ENCODE data around the gene MBLAC2.

MBLAC2 gene

DNA sequence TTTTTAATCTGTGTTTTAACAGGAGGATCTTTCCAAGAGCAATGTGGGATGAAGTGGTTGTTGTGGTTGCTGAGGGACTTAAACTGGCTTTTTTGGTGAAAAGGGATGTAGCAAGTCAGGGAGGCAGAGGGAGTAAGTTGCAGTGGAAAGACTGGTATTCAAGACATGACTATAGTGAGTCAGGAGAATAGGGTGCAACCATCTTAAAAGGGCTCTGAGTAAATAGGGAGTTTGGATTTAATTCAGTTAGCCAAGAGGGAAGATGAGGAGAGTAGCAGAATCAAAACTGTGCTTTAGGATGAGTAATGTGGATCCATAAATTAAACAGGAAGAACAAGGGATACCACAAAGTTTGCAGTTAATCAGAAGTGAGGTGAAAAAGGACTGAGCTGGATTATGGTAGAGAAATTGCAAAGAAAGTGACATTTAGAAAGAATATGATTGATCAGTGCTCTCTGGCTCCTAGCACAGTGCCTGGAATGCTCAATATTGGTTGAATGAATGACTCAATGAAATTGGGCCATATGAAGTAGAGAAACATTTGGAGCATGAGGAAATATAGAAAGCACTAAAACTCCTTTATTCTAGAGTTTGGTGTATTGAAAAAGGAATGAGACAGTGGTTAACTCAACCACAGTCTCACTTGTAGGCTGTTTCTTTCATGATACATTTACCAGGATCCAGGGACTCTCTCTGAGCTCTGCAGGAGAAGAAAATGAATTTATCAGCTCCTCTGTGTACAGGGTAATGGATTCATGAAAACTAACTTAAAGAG is 5.2 kb upstream of the MBLAC2 start:
- TF ChIP-seq SIN3A (IDR thresholded peaks at IDR 0.05; ENCODE audit: borderline replicate concordance, insufficient read depth, low read length) (no peak), FOXP2 (optimal IDR thresholded peaks at IDR 0.05; ENCODE audit: borderline replicate concordance, extremely low read depth, extremely low read length, insufficient read depth) (no peak), POLR2AphosphoS5 (IDR thresholded peaks at IDR 0.05; ENCODE audit: low read depth, low read length) (no peak), TAF1 (IDR thresholded peaks at IDR 0.05; ENCODE audit: borderline replicate concordance, insufficient read depth, low read length) (no peak)
- TF ChIP-seq, protein P1, sequence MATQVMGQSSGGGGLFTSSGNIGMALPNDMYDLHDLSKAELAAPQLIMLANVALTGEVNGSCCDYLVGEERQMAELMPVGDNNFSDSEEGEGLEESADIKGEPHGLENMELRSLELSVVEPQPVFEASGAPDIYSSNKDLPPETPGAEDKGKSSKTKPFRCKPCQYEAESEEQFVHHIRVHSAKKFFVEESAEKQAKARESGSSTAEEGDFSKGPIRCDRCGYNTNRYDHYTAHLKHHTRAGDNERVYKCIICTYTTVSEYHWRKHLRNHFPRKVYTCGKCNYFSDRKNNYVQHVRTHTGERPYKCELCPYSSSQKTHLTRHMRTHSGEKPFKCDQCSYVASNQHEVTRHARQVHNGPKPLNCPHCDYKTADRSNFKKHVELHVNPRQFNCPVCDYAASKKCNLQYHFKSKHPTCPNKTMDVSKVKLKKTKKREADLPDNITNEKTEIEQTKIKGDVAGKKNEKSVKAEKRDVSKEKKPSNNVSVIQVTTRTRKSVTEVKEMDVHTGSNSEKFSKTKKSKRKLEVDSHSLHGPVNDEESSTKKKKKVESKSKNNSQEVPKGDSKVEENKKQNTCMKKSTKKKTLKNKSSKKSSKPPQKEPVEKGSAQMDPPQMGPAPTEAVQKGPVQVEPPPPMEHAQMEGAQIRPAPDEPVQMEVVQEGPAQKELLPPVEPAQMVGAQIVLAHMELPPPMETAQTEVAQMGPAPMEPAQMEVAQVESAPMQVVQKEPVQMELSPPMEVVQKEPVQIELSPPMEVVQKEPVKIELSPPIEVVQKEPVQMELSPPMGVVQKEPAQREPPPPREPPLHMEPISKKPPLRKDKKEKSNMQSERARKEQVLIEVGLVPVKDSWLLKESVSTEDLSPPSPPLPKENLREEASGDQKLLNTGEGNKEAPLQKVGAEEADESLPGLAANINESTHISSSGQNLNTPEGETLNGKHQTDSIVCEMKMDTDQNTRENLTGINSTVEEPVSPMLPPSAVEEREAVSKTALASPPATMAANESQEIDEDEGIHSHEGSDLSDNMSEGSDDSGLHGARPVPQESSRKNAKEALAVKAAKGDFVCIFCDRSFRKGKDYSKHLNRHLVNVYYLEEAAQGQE (IDR thresholded peaks at IDR 0.05; ENCODE audit: insufficient read depth in 1 of 2, low read depth in 2 of 2, low read length in 2 of 2): no peak

DNA sequence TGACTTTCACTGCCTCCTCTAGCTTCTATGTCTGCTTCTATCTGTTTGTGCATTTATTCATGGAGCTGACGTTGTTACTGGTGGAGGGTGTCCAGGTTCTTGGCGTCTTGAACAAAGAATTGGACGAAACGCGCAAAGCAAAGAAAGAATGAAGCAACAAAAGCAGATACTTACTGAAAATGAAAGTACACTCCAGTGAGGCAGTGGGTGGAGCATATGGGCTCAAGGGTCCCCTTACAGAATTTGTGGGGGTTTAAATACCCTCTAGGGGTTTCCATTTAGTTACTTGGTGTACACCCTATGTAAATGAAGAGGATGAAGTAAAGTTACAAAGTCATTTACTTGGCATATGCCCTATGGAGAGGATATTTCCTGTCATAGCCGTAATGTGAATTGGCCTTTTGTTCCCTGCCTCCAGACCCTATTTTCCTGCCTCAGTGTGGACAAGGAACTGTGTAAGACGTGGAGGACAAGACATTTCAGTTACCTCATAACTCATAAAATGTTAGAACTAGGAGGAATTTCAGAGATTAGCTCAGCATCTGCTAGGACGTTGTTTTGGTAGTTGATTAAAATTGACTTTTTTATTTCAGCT is 3.1 kb upstream of the MBLAC2 start:
- TF ChIP-seq POLR2AphosphoS5 (IDR thresholded peaks at IDR 0.05; ENCODE audit: low read depth, low read length) (no peak), FOXP2 (optimal IDR thresholded peaks at IDR 0.05; ENCODE audit: borderline replicate concordance, extremely low read depth, extremely low read length, insufficient read depth) (no peak), TAF1 (IDR thresholded peaks at IDR 0.05; ENCODE audit: borderline replicate concordance, insufficient read depth, low read length) (no peak), SIN3A (IDR thresholded peaks at IDR 0.05; ENCODE audit: borderline replicate concordance, insufficient read depth, low read length) (no peak)
- TF ChIP-seq, protein P1 (IDR thresholded peaks at IDR 0.05; ENCODE audit: insufficient read depth in 1 of 2, low read depth in 2 of 2, low read length in 2 of 2): no peak

DNA sequence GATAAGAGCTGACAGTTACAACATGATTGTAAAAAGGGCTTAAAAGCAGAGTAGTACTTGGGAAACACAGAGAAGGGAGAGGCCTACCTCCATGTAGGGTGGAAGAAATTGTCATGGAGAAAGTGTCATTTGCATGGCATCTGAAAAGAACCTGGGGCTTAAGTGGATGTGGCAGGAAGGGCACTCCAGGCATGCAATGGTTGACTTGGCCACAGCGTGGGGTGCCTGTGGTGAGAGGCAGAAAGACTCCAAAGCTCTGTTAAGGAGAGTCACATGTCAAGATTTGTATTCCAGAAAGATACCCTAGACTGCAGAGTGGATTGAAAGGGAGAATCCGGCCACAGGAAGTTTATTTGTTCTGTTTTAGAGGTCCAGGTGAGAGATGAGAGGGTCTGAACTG is 2.5 kb upstream of the MBLAC2 start:
- no peak for TF ChIP-seq POLR2AphosphoS5 (IDR thresholded peaks at IDR 0.05; ENCODE audit: low read depth, low read length)
- TF ChIP-seq FOXP2 (optimal IDR thresholded peaks at IDR 0.05; ENCODE audit: borderline replicate concordance, extremely low read depth, extremely low read length, insufficient read depth): no peak
- TF ChIP-seq, protein P1 (IDR thresholded peaks at IDR 0.05; ENCODE audit: insufficient read depth in 1 of 2, low read depth in 2 of 2, low read length in 2 of 2): no peak
- no peak for TF ChIP-seq TAF1 (IDR thresholded peaks at IDR 0.05; ENCODE audit: borderline replicate concordance, insufficient read depth, low read length)
- TF ChIP-seq SIN3A (IDR thresholded peaks at IDR 0.05; ENCODE audit: borderline replicate concordance, insufficient read depth, low read length): no peak

DNA sequence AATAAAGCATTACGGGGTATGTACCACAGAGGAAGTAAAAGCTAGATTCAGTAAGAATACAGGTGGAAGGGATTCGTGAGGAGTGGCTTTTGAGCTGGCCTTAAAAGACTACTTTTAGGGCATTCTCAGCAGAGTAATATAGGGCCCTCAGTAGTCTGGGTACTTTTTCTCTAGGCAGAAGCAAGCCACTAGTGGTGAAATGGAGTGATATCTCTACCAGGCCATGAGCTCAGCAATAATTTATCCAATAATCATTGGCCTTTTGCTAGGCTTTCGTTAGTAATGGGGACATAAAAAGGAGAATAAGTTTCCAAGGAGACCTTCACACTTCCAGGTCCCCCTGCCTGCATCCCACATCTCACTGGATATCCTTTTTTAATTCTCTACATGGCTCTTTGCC is 1.8 kb upstream of the MBLAC2 start:
- TF ChIP-seq, protein P1 (IDR thresholded peaks at IDR 0.05; ENCODE audit: insufficient read depth in 1 of 2, low read depth in 2 of 2, low read length in 2 of 2): no peak
- no peak for TF ChIP-seq TAF1 (IDR thresholded peaks at IDR 0.05; ENCODE audit: borderline replicate concordance, insufficient read depth, low read length)
- no peak for TF ChIP-seq FOXP2 (optimal IDR thresholded peaks at IDR 0.05; ENCODE audit: borderline replicate concordance, extremely low read depth, extremely low read length, insufficient read depth)
- no peak for TF ChIP-seq POLR2AphosphoS5 (IDR thresholded peaks at IDR 0.05; ENCODE audit: low read depth, low read length)
- TF ChIP-seq SIN3A (IDR thresholded peaks at IDR 0.05; ENCODE audit: borderline replicate concordance, insufficient read depth, low read length): no peak
